ENCODE data around the gene MCM7. TPM values are rescaled to one million over a fixed set of nuclear protein-coding genes. Genes with fewer than 3 reads are reported as not detected.

MCM7 gene
- total and polyA plus RNA-seq, 10 of the 15 experiments (the other 5 are each of a cell fraction or from before 2014, with no cell fraction given): 183 to 383 (median 244) TPM

- POLR2A ChIA-PET: no interaction called here
- intact Hi-C loops (cut with micrococcal nuclease; ENCODE audit: unreplicated experiment): no loop called here
- Histone ChIP-seq H3K27me3 (replicated peaks in 1 of 2; ENCODE audit: control insufficient read depth in 2 of 2, insufficient read depth in 2 of 2, low read length in 1 of 2) (no peaks in the 10 kb centered on the region), H4K20me1 (ENCODE audit: control insufficient read depth, insufficient read depth) (no peaks in the 10 kb centered on the region), H2AFZ (ENCODE audit: control insufficient read depth, low read depth, low read length) (no peak overlapping the region), H3K36me3 (ENCODE audit: control insufficient read depth in 2 of 2, insufficient read depth in 2 of 2, low read length in 1 of 2) (peaks cover 5 to 9% of the 10 kb centered on the region in 2 experiments; a peak in 3 of 4 replicates), H3K4me2 (ENCODE audit: control insufficient read depth, insufficient read depth) (no peak overlapping the region), H3K4me3 (no peak overlapping the region), H3K79me2 (ENCODE audit: control insufficient read depth, insufficient read depth, low read length) (peaks cover 3% of the 10 kb centered on the region), H3K9me3 (replicated peaks; ENCODE audit: control insufficient read depth, insufficient read depth, low read length) (no peaks in the 10 kb centered on the region), H3K4me1 (ENCODE audit: control insufficient read depth, insufficient read depth, low read length) (peaks cover 4% of the 10 kb centered on the region), H3K27ac (ENCODE audit: control insufficient read depth, insufficient read depth) (no peak overlapping the region), H3K9ac (ENCODE audit: control insufficient read depth, insufficient read depth, low read length) (no peak overlapping the region)
- ATAC-seq (no peak), FAIRE-seq (no peak), DNase-seq (ENCODE audit: low read depth, low spot score) (no peak)
- TF ChIP-seq E4F1 (IDR thresholded peaks at IDR 0.05; ENCODE audit: borderline replicate concordance, partially characterized antibody): no peak
- TF ChIP-seq FOXM1 (IDR thresholded peaks at IDR 0.05; ENCODE audit: low read depth, low read length): no peak
- no peak for TF ChIP-seq EP300 (IDR thresholded peaks at IDR 0.05; ENCODE audit: borderline replicate concordance in 1 of 2, control insufficient read depth in 1 of 2, low read depth in 2 of 2, low read length in 2 of 2)
- no peak for TF ChIP-seq ZZZ3 (IDR thresholded peaks at IDR 0.05; ENCODE audit: control insufficient read depth, insufficient read length, low read depth)
- 96% methylated on average over 23 of the region's 25 CpGs for WGBS (ENCODE audit: insufficient coverage, insufficient replicate concordance, low lambda C conversion rate, missing lambda C conversion rate)
- RAD21 ChIA-PET (ENCODE audit: unreplicated experiment): no interaction called here
- BruUV-seq (replicated peaks): no TSS peak
- in situ Hi-C loops (cut with MboI): no loop called here
- SMC1A ChIA-PET (ENCODE audit: uncharacterized antibody, unreplicated experiment): no interaction called here
- CTCF ChIA-PET: no interaction called here
Measured at GRCh38 chr7:100107125-100107737, 6.0 kb upstream of the MCM7 start.
